ENCODE results near the gene RAD52.

GRCh38 chr12:958588-959123, 9.2 kb upstream of the RAD52 start:
- TF ChIP-seq CTCF (IDR thresholded peaks at IDR 0.05; ENCODE audit: insufficient read depth, low read length, poor library complexity, severe bottlenecking) (no peak), EZH2phosphoT487 (conservative IDR thresholded peaks at IDR 0.05; ENCODE audit: low read length) (no peak)

Measured in SU-DHL-6 (cell line).